Upper lobe of left lung (tissue), 6 donors: Measurements from ENCODE around the gene TMEM200B. TPM values are rescaled to one million over a fixed set of nuclear protein-coding genes. Genes with fewer than 3 reads are reported as not detected.

Experiments
- ATAC-seq, 2 donors: fragments of 200-7000 bp; cut with Tn5 transposase; one replicate each; pipeline ENCODE4 v1.9.1; 2022; ENCODE audit warnings: mild to moderate bottlenecking in 2 of 2, moderate library complexity in 2 of 2; ENCODE audit not compliant: low FRiP score in 2 of 2
- DNase-seq, 2 donors: peaks; one replicate each; pipeline ENCODE4 v3.0.0-alpha.2; 2019 to 2020
- H3K27ac ChIP-seq, 4 donors: fragments of 200-600 bp; sonication (generic); one replicate each; pipeline ENCODE4 v1.5.1; 2016 to 2019
- H3K27me3 ChIP-seq, 4 donors: fragments of 200-600 bp; sonication (generic); one replicate each; pipeline ENCODE4 v1.5.1; 2017 to 2019
- H3K36me3 ChIP-seq, 4 donors: fragments of 200-600 bp; sonication (generic); one replicate each; pipeline ENCODE4 v1.5.1; 2016 to 2019
- H3K4me1 ChIP-seq, 4 donors: fragments of 200-600 bp; sonication (generic); one replicate each; pipeline ENCODE4 v1.5.1; 2018 to 2019
- H3K4me3 ChIP-seq, 4 donors: fragments of 200-600 bp; sonication (generic); one replicate each; pipeline ENCODE4 v1.5.1; 2017 to 2019; ENCODE audit warnings: mild to moderate bottlenecking in 2 of 4, moderate library complexity in 1 of 4
- H3K9me3 ChIP-seq, 4 donors: fragments of 200-600 bp; sonication (generic); one replicate each; pipeline ENCODE4 v1.5.1; 2018 to 2019
- CTCF ChIP-seq, 6 experiments: fragments of 450-650 bp in 4 of 6; fragments of 200-600 bp in 2 of 6; sonication (generic) in 2 of 6; IDR thresholded peaks; one replicate each; pipeline ENCODE4 v1.5.1; 2016 to 2019; ENCODE audit warnings: antibody characterized with exemption in 6 of 6
- EP300 ChIP-seq, 4 donors: sonication (generic); formaldehyde crosslinking; IDR thresholded peaks; one replicate each; pipeline ENCODE4 v1.5.1; 2017; ENCODE audit warnings: antibody characterized with exemption in 4 of 4, control low read depth in 2 of 4
- POLR2A ChIP-seq, 4 donors: fragments of 450-650 bp; IDR thresholded peaks; one replicate each; pipeline ENCODE4 v1.5.1; 2016 to 2017; ENCODE audit warnings: antibody characterized with exemption in 4 of 4, mild to moderate bottlenecking in 2 of 4
- POLR2AphosphoS5 ChIP-seq, 2 donors: sonication (generic); formaldehyde crosslinking; IDR thresholded peaks; one replicate each; pipeline ENCODE4 v1.5.1; 2017; ENCODE audit warnings: antibody characterized with exemption in 2 of 2
- WGBS, 2 donors: methylation state at CpG; one replicate each; pipeline ENCODE4 v1.1.5; 2017 to 2018; 5-methylcytosine and 5-hydroxymethylcytosine counted together
- total RNA-seq, 6 donors: library from RNA; depleted of rRNA in 4 of 6; stranded (reverse); fragments of >200 nt in 4 of 6; gene quantifications; one replicate each; pipeline versions ENCODE4 v1.1.0 to v1.2.1, GENCODE V29; 2016 to 2021
- donor health status: DM: no; HTN: no; CAD: no; lungs with moderate emphysema.
- donor health status: DM: no; HTN: yes; CAD: no; lungs with severe emphysema.

TMEM200B gene
- total RNA-seq, 6 donors from 2014 or later = 2.1 to 6.6 (median 3.5) TPM

- Histone ChIP-seq H3K36me3 (peaks cover 0 to 31% (median 14%) of the 10 kb centered on the region in 4 donors), H3K27me3 (peaks cover 0 to 42% (median 28%) of the 10 kb centered on the region in 4 donors), H3K9me3 (no peaks in the 10 kb centered on the region), H3K27ac (no peak overlapping the region), H3K4me1 (peaks cover 35 to 46% (median 36%) of the 10 kb centered on the region in 4 donors), H3K4me3 (no peak overlapping the region)
- ATAC-seq (no peak), DNase-seq (no peak)
- WGBS, 2 donors = 94 to 96% methylated on average over 6 of the region's 6 CpGs
- TF ChIP-seq POLR2AphosphoS5 (IDR thresholded peaks at IDR 0.05) (no peak), POLR2A (IDR thresholded peaks at IDR 0.05) (no peak), EP300 (IDR thresholded peaks at IDR 0.05) (no peak), CTCF (IDR thresholded peaks at IDR 0.05) (no peak)
Observed at GRCh38 chr1:29120367-29120766, 3.3 kb downstream of the TMEM200B start.

GRCh38 chr1:29119121-29119929 is 4.4 kb downstream of the TMEM200B start:
- ATAC-seq (no peak), DNase-seq (no peak)
- H3K9me3 ChIP-seq = no peaks in the 10 kb centered on the region
- TF ChIP-seq CTCF (IDR thresholded peaks at IDR 0.05) (no peak), POLR2A (IDR thresholded peaks at IDR 0.05) (no peak), POLR2AphosphoS5 (IDR thresholded peaks at IDR 0.05) (no peak), EP300 (IDR thresholded peaks at IDR 0.05) (no peak)
- 80 to 92% methylated on average over 12 of the region's 12 CpGs for WGBS, 2 donors
- peaks cover 0 to 41% (median 17%) of the 10 kb centered on the region in 4 donors for H3K36me3 ChIP-seq
- peaks cover 0 to 34% (median 20%) of the 10 kb centered on the region in 4 donors for H3K27me3 ChIP-seq
- peaks cover 24 to 37% (median 26%) of the 10 kb centered on the region in 4 donors for H3K4me1 ChIP-seq
- no peak overlapping the region for H3K4me3 ChIP-seq
- H3K27ac ChIP-seq = no peak overlapping the region

- H3K27me3 ChIP-seq = peaks cover 0 to 16% (median 11%) of the 10 kb centered on the region in 4 donors
- ATAC-seq (no peak), DNase-seq (no peak)
- H3K27ac ChIP-seq = no peak overlapping the region
- H3K4me1 ChIP-seq = peaks cover 8 to 17% (median 8%) of the 10 kb centered on the region in 4 donors
- H3K4me3 ChIP-seq = no peak overlapping the region
- peaks cover 3 to 56% (median 28%) of the 10 kb centered on the region in 4 donors for H3K36me3 ChIP-seq
- no peaks in the 10 kb centered on the region for H3K9me3 ChIP-seq
- 82 to 94% methylated on average over 2 of the region's 2 CpGs for WGBS, 2 donors
- no peak for TF ChIP-seq POLR2AphosphoS5 (IDR thresholded peaks at IDR 0.05)
- no peak for TF ChIP-seq POLR2A (IDR thresholded peaks at IDR 0.05)
- TF ChIP-seq CTCF (IDR thresholded peaks at IDR 0.05) = no peak
- TF ChIP-seq EP300 (IDR thresholded peaks at IDR 0.05) = no peak
Observed at GRCh38 chr1:29117381-29117780, 6.3 kb downstream of the TMEM200B start.

- no peak overlapping the region for H3K4me3 ChIP-seq
- ATAC-seq = no peak
- TF ChIP-seq EP300 (IDR thresholded peaks at IDR 0.05) (no peak), POLR2A (IDR thresholded peaks at IDR 0.05) (no peak), CTCF (IDR thresholded peaks at IDR 0.05) (no peak), POLR2AphosphoS5 (IDR thresholded peaks at IDR 0.05) (no peak)
- no peaks in the 10 kb centered on the region for H3K27me3 ChIP-seq
- no peak overlapping the region for H3K27ac ChIP-seq
- H3K9me3 ChIP-seq = no peaks in the 10 kb centered on the region
- no peaks in the 10 kb centered on the region for H3K4me1 ChIP-seq
- DNase-seq = no peak
- peaks cover 3 to 75% (median 38%) of the 10 kb centered on the region in 4 donors for H3K36me3 ChIP-seq
- 90 to 91% methylated on average over 1 of the region's 1 CpG for WGBS, 2 donors
Observed at GRCh38 chr1:29114654-29115053, 9.0 kb downstream of the TMEM200B start.
